HG03135 (cell line): ENCODE measurements around the gene ENOPH1.
A peak's percentile ranks its signal among the peaks of the same experiment; 100 is the strongest.
"Not testable (repeated sequence)": the region's sequence is repeated elsewhere in the genome, so short reads cannot be mapped to it uniquely, and the experiment has no call there.

ENCODE experiments used
- ATAC-seq: cut with Tn5 transposase; IDR thresholded peaks from one replicate; pipeline ENCODE4 v1.9.1; 2021; ENCODE audit warnings: mild to moderate bottlenecking, moderate library complexity; ENCODE audit not compliant: unreplicated experiment

ENOPH1 gene

DNA sequence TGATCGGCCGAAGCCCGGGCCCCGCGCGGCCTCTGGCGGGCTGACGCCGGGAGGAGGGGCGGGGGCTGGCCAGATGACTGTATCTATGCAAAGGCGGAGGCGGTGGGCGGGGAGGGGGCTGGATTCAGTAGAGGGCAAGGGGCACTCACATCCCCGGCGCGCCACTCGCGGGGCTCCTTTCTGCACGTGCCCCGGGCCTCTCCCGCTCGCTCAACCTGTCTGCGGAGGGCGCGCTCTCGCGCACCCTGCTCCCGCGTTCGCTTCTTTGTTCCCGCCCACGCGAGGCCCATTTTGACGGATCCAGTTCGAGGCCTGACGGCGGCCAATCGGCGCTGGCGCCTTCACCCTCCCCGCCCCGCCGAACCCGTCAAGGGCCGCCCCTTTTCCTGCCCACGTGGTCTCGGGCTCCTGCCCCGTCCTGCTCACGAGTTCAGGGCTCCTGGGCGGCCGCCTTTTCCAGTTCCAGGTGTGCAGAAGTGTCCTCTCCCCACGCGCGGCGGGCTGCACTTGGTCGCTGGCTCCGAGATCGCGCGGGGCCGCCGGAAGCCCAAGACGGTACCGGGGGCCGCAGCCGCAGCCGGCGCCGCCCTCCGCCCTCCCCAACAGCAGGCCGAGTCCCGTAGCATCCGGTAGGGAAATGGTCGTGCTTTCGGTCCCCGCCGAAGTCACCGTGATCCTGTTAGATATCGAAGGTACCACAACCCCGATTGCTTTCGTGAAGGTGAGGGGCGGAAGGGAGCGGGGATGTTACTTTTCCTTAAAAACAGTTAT, at the start of gene ENOPH1, which contains the start of gene HNRNPDL:
ENOPH1 (plus strand) TSS at position 398 of the 771 bp plus-strand sequence; CDS start at position 638, 240 bp downstream.
HNRNPDL (minus strand) TSS at position 270 of the 771 bp plus-strand sequence. CDS start 772 bp downstream, outside the sequence.
- ATAC-seq, result peak; percentile 73

- ATAC-seq, result no peak
Measured at GRCh38 chr4:82380831-82381230, 49.6 kb upstream of the ENOPH1 start.

DNA sequence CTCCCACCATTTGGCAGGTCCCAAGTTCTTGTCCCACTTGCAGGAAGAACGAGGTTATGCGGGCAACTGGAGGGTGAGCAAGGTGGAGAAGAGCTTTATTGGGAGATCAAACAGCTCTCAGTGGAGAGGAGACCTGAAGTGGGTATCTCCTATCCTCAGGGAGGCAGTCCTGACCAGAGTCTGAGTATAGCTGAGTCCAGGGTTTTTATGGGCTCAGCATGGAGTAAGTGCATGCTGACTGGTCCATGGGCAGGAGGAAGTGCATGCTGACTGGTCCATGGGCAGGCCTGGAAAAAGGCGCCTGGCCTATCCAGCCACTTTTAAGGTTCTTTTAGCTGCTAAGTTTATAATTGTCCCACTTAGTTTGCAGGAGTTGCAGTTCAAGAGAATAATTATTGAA, 49.2 kb upstream of the ENOPH1 start:
- no peak for ATAC-seq

DNA sequence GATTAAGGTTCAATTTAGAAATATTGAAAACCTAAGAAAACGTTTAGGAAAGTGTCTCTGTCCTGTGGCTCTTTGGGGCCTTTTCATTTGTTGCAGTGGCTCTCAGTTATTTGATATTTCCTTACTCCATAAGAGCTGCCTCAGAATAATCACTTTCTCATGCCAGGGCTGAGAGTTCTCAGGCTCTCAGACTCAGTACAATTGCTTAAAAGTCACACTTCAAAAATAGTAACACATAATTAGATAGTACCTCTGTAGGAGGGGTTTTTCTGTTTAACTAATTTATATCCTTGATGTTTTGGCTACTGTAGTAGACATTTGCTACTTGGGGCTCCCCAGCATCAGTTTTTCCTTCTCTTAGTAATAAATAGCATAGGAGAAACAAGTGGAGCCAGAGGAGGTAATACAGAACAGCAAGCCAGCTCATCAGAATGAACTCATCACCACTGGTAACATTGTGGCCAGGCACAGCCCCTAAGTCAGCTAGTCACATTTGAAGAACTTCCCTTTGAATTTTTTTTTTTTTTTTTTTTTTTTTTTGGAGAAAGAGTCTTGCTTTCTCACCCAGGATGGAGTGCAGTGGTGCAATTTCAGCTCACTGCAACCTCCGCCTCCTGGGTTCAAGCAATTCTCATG, 48.6 kb upstream of the ENOPH1 start:
- ATAC-seq, result no peak

DNA sequence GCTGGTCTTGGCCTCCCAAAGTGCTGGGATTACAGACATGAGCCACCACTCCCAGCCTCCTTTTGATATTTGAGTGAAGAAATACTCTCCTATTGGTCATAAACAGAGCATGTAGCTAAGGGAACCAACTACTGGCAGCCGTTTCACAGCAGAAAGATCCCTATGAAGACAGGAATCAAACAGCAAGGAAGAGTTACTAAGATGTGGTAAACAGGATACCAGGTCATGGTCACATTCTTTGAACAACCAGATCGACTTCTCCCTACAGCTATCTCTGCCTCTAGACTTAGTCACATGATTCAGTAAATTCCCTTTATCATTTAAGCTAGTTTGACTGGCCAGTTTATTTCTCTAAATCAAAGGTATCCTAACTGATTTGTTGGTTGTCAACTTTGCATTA, 47.6 kb upstream of the ENOPH1 start:
- ATAC-seq, result no peak

DNA sequence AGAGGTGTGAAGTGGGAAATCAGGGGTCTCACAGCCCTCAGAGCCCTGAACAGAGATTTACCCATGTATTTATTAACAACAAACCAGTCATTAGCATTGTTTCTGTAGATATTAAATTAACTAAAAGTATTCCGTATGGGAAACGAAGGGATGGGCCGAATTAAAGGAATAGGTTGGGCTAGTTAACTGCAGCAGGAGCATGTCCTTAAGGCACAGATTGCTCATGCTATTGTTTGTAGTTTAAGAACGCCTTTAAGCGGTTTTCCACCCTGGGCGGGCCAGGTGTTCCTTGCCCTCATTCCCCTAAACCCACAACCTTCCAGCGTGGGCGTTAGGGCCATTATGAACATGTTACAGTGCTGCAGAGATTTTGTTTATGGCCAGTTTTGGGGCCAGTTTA, 44.1 kb upstream of the ENOPH1 start:
- not testable (repeated sequence) for ATAC-seq

GRCh38 chr4:82388405-82388804, 42.0 kb upstream of the ENOPH1 start:
- no peak for ATAC-seq

DNA sequence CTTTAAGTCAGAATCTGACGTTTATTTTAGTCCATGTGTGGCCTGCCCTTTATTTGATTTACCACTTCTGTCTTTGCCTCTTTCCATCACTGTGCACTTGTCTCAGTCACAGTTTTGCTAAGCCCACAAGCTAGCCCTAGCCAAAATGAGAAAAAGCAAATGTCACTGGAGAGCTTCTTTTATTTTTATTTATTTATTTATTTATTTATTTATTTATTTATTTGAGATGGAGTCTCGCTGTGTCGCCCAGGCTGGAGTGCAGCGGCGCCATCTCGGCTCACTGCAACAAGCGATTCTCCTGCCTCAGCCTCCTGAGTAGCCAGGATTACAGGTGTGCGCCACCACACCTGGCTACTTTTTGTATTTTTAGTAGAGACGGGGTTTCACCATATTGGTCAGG, 40.3 kb upstream of the ENOPH1 start:
- not testable (repeated sequence) for ATAC-seq

- no peak for ATAC-seq
Measured at GRCh38 chr4:82394896-82395295, 35.5 kb upstream of the ENOPH1 start.

- ATAC-seq, result no peak
Measured at GRCh38 chr4:82397527-82397926, 32.9 kb upstream of the ENOPH1 start.

- no peak for ATAC-seq
Measured at GRCh38 chr4:82398263-82398662, 32.1 kb upstream of the ENOPH1 start.

GRCh38 chr4:82401600-82401999, 28.8 kb upstream of the ENOPH1 start:
- ATAC-seq, result no peak

DNA sequence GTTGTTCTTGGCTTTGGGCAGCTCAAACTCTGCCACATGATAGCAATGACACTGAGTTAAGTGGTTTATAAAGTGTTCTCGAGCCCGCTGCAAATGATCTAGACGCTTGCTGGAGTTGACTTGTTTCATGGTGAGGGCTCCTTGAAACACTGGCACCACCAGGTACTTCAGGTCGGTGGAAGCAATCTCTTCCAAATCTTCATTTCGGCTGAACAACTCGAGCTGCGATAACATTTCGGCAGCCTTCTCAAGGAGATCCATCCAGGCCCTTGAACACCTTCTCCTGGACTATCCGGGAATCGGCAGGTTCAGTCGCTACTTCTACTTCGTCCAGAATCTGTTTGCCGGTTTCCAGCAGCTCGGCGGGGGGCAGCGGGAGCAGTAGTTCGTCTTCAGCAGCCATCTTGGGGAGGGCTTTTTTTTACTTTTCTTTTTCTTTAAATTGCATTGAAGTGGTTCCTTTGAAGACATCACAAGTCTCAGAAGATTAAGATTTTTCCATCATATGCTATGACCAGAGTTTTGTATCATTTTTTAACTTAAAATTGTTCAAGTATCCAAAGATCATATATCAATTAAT, 28.1 kb upstream of the ENOPH1 start:
- ATAC-seq, result no peak

DNA sequence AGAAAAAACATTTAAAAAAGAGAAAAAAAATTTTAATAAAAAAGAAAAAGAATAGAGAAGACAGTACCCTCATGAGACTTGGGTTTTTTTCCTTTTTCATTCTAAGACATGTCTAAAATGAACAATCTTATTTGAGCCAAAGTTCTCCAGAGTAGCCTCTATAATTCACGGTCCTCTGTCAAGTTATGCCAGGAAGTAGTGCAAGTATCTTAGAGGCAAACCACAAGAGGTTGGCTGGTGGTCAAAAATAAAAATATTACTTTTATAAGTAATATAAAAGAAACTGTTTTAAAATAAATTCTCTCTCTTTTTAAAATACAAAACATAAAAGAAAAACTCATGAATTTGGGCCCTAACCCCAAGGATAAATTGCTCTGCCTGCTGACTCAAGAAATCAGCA, 26.7 kb upstream of the ENOPH1 start:
- no peak for ATAC-seq

DNA sequence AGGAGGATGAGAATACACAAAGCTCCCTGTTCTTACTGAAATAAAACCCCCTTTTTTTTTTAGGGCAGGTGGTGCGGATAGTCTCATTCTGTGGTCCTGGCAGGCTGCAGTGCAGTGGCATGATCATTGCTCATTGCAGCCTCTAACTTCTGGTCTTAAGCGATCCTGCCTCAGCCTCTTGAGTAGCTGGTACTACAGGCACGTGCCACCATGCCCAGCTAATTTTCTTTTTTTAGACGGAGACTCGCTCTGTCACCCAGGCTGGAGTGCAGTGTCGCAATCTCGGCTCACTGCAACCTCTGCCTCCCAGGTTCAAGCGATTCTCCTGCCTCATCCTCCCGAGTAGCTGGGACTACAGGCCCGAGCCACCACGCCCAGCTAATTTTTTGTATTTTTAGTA, 15.3 kb upstream of the ENOPH1 start:
- ATAC-seq, result not testable (repeated sequence)

DNA sequence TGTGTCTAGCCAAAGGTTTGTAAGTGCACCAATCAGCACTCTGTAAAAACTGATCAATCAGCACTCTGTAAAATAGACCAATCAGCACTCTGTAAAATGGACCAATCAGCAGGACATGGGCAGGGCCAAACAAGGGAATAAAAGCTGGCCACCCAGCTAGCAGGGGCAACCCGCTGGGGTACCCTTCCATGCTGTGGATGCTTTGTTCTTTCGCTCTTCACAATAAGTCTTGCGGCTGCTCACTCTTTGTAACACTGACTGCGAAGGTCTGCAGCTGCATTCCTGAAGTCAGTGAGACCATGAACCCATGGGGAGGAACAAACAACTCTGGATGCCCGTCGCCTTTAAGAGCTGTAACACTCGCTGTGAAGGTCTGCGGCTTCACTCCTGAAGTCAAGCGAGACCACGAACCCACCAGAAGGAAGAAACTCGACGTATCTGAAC, 14.4 kb upstream of the ENOPH1 start:
- ATAC-seq, result no peak

DNA sequence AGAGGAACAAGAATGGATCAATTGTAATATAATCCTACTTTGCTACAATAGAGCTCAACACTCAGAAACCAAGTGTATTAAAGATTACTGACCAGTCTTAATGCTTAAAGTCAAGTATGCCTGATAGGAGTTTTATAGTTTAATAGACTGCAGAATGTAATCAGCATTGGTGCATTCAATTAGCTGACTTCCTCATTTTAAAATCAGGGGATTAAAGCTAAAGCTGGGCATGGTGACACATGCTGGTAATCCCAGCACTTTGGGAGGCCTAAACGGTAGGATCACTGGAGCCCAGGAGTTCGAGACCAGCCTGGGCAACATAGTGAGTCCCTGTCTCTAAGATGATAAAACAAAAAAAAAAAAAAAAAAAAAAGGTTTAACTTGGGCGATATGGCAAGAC, 10.9 kb upstream of the ENOPH1 start:
- no peak for ATAC-seq

GRCh38 chr4:82421796-82422560, 8.4 kb upstream of the ENOPH1 start:
- ATAC-seq, result no peak

DNA sequence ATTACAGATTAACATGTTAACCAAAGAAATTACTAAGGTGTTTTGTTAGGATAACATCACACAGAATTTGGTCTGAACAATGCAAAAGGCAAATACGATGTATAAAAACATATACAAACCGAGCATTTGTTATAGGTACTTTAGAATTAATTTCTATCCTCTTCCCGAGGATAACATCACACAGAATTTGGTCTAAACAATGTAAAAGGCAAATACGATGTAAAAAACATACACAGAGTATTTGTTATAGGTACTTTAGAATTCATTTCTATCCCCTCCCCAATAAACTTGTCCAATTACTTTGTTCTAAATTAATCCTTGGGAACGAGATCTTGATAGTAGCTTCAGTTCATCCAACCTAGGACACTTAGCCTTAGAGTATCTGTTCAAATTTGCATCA, 7.8 kb upstream of the ENOPH1 start:
- ATAC-seq, result no peak

GRCh38 chr4:82423245-82424054, 6.9 kb upstream of the ENOPH1 start:
- no peak for ATAC-seq
